ACC112 (cell line): ENCODE data around the gene GON4L.
"Not testable (repeated sequence)": the region's sequence is repeated elsewhere in the genome, so short reads cannot be mapped to it uniquely, and the experiment has no call there.

Source experiments
- H2AFZ ChIP-seq: fragments of 200-600 bp; sonication (generic); one replicate; pipeline ENCODE4 v1.6.0; 2017; ENCODE audit warnings: antibody characterized with exemption, low read length; ENCODE audit not compliant: unreplicated experiment
- H3K27ac ChIP-seq: fragments of 200-600 bp; sonication (generic); 2 replicates; pipeline ENCODE4 v1.5.1; 2014; ENCODE audit warnings: low read depth, mild to moderate bottlenecking, antibody characterized with exemption, low read length, moderate library complexity
- H3K27me3 ChIP-seq: fragments of 200-600 bp; sonication (generic); 2 replicates; pipeline ENCODE4 v1.6.1; 2014; ENCODE audit warnings: mild to moderate bottlenecking, antibody characterized with exemption, low read length, moderate library complexity, mixed read lengths; ENCODE audit not compliant: insufficient read depth
- H3K36me3 ChIP-seq: fragments of 200-600 bp; sonication (generic); 2 replicates; pipeline ENCODE4 v1.6.1; 2016; ENCODE audit warnings: mild to moderate bottlenecking, antibody characterized with exemption, low read length, moderate library complexity, mixed read lengths; ENCODE audit not compliant: insufficient read depth
- H3K4me1 ChIP-seq: fragments of 200-600 bp; sonication (generic); one replicate; pipeline ENCODE4 v1.6.1; 2016; ENCODE audit warnings: low read length, mixed read lengths; ENCODE audit not compliant: insufficient read depth, unreplicated experiment, control insufficient read depth
- H3K4me3 ChIP-seq: fragments of 200-600 bp; sonication (generic); 2 replicates; pipeline ENCODE4 v1.5.1; 2014; ENCODE audit warnings: mild to moderate bottlenecking, low read depth, low read length
- H3K79me2 ChIP-seq: fragments of 200-600 bp; sonication (generic); one replicate; pipeline ENCODE4 v1.6.0; 2016; ENCODE audit warnings: low read length; ENCODE audit not compliant: control insufficient read depth, unreplicated experiment, insufficient read depth

GON4L gene, protein sequence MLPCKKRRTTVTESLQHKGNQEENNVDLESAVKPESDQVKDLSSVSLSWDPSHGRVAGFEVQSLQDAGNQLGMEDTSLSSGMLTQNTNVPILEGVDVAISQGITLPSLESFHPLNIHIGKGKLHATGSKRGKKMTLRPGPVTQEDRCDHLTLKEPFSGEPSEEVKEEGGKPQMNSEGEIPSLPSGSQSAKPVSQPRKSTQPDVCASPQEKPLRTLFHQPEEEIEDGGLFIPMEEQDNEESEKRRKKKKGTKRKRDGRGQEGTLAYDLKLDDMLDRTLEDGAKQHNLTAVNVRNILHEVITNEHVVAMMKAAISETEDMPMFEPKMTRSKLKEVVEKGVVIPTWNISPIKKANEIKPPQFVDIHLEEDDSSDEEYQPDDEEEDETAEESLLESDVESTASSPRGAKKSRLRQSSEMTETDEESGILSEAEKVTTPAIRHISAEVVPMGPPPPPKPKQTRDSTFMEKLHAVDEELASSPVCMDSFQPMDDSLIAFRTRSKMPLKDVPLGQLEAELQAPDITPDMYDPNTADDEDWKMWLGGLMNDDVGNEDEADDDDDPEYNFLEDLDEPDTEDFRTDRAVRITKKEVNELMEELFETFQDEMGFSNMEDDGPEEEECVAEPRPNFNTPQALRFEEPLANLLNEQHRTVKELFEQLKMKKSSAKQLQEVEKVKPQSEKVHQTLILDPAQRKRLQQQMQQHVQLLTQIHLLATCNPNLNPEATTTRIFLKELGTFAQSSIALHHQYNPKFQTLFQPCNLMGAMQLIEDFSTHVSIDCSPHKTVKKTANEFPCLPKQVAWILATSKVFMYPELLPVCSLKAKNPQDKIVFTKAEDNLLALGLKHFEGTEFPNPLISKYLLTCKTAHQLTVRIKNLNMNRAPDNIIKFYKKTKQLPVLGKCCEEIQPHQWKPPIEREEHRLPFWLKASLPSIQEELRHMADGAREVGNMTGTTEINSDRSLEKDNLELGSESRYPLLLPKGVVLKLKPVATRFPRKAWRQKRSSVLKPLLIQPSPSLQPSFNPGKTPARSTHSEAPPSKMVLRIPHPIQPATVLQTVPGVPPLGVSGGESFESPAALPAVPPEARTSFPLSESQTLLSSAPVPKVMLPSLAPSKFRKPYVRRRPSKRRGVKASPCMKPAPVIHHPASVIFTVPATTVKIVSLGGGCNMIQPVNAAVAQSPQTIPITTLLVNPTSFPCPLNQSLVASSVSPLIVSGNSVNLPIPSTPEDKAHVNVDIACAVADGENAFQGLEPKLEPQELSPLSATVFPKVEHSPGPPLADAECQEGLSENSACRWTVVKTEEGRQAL (N-terminal part only)

DNA sequence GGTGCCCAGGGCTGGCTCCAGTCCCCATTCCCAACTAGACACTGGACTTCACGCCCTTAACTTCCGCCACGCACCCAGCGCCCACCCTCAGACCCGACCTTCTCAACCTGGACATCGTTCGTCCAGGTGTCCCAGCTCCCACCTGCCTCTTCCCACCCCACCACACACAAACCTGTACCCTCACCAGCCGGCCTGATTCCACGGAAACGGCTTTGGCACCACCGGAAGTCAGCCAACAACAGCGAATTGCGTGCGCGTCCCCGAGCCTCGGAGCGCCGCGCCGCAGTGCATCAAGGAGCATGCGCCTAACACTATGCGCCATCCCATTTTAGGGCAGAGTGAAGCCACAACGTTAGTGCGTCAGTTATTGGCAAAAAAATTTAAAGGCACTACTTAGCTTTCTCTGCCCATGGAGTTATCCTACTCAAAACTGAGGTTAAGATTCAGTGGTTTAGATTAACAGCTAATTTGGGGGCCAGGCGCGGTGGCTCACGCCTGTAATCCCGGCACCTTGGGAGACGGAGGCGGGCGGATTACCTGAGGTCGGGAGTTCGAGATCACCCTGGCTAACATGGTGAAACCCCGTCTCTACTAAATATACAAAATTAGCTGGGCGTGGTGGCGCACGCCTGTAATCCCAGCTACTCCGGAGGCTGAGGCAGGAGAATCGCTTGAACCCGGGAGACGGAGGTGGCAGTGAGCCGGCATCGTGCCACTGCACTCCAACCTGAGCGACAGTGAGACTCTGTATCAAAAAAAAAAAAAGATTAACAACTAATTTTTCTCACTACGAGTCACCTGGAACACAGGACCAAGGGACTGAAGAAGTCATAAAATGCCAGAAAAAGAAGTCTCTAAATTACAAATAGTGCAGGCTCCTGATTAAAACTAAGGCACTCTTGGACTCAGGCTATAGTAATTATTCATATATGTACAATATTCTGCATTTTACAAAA is at the start of gene GON4L:
Gene GON4L (minus strand): TSS at position 240 of the 956 bp plus-strand sequence. CDS start 3,434 bp downstream, outside the sequence.
- Histone ChIP-seq H2AFZ (peak within 1 kb of the TSS; percentile 88), H3K27ac (peak within 1 kb of the TSS; percentile 35; the same call in 1 of the 2 replicates), H3K36me3 (peaks cover 14% of the 10 kb centered on the region), H3K4me1 (peaks cover 23% of the 10 kb centered on the region), H3K27me3 (no peaks in the 10 kb centered on the region), H3K79me2 (peaks cover 49% of the 10 kb centered on the region), H3K4me3 (peak within 1 kb of the TSS; percentile 87)

GRCh38 chr1:155904261-155904660 is 47.2 kb upstream of the GON4L start:
- Histone ChIP-seq H3K27ac (no peak overlapping the region), H3K27me3 (no peaks in the 10 kb centered on the region), H3K36me3 (peaks cover 27% of the 10 kb centered on the region)

GRCh38 chr1:155900161-155900560 is 43.1 kb upstream of the GON4L start:
- Histone ChIP-seq H3K79me2 (peaks cover 4% of the 10 kb centered on the region), H3K36me3 (peaks cover 41% of the 10 kb centered on the region), H2AFZ (no peak overlapping the region), H3K27ac (no peak overlapping the region), H3K27me3 (no peaks in the 10 kb centered on the region), H3K4me3 (no peak overlapping the region), H3K4me1 (peaks cover 4% of the 10 kb centered on the region)

More at GRCh38 chr1:155904261-155904660, 47.2 kb upstream of the GON4L start:
- peaks cover 11% of the 10 kb centered on the region for H3K79me2 ChIP-seq
- H2AFZ ChIP-seq, result no peak overlapping the region
- H3K4me1 ChIP-seq, result no peaks in the 10 kb centered on the region
- no peak overlapping the region for H3K4me3 ChIP-seq

DNA sequence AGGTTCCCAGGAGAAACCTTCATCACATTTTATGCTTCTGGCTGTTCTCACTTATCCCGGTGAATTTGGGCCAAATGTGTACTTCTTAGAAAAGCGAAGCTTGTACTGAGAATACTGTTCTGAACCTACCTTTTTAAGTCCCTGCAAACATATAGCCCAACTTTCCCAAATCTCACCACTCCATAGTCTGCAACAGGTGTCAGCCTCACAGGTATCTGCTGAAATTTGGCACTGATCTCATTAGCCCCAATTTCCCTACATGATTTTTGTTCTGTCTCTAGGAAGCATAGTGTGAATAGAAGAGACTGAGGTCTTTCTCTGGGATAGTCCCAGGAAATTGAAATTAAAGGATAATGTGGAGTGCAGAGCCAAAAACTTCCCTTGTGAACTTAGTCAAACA is 42.7 kb upstream of the GON4L start:
- peaks cover 37% of the 10 kb centered on the region for H3K36me3 ChIP-seq
- no peaks in the 10 kb centered on the region for H3K79me2 ChIP-seq

GRCh38 chr1:155898888-155899287 is 41.9 kb upstream of the GON4L start:
- Histone ChIP-seq H3K36me3 (peaks cover 30% of the 10 kb centered on the region), H3K4me1 (peaks cover 7% of the 10 kb centered on the region), H2AFZ (no peak overlapping the region), H3K4me3 (no peak overlapping the region), H3K27me3 (no peaks in the 10 kb centered on the region), H3K27ac (0 out of 2 replicates have a peak overlapping the region, but pooled peaks have one; percentile 16), H3K79me2 (no peaks in the 10 kb centered on the region)

More for the DNA sequence above, 42.7 kb upstream of the GON4L start:
- peaks cover 4% of the 10 kb centered on the region for H3K4me1 ChIP-seq
- H3K27ac ChIP-seq, result no peak overlapping the region
- H3K27me3 ChIP-seq, result no peaks in the 10 kb centered on the region
- H2AFZ ChIP-seq, result no peak overlapping the region
- H3K4me3 ChIP-seq, result no peak overlapping the region

DNA sequence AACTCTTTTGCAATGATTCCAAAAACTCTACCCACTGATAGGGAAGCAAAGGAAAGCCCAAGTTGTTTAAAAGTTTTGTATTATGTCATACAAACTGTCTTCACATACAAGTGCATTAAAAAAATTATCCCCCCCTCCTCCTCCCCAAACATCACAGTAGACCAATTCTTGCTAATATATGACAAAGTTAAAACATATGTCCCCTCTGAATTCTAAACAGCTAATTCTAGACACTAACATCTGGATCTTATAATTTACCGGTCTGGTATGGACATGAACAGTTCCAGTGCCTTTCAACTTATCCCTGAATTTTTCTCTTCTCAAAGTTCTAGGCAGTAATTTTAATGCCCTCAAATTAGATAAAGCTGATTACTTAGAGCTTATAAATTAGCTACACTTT is 40.7 kb upstream of the GON4L start:
- no peak overlapping the region for H3K4me3 ChIP-seq
- H2AFZ ChIP-seq, result no peak overlapping the region
- H3K79me2 ChIP-seq, result no peaks in the 10 kb centered on the region
- H3K4me1 ChIP-seq, result peaks cover 18% of the 10 kb centered on the region
- H3K36me3 ChIP-seq, result peaks cover 27% of the 10 kb centered on the region
- H3K27ac ChIP-seq, result no peak overlapping the region
- no peaks in the 10 kb centered on the region for H3K27me3 ChIP-seq

DNA sequence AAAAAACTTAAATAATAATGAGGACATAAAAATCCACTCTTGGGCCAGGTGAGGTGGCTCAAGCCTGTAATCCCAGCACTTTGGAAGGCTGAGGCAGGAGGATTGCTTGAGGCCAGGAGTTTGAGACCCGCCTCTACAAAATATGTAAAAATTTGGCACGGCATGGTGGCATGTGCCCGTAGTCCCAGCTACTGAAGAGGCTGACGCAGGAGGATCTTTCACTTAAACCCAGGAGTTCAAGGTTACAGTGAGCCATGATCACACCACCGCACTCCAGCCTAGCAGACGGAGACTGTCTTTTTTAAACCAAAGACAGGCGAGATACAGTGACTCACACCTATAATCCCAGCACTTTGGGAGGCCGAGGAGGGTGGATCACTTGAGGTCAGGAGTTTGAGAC is 39.5 kb upstream of the GON4L start:
- H3K4me3 ChIP-seq, H3K79me2 ChIP-seq, H3K27me3 ChIP-seq, H2AFZ ChIP-seq, H3K27ac ChIP-seq: not testable (repeated sequence)
- Histone ChIP-seq H3K36me3 (peaks cover 27% of the 10 kb centered on the region), H3K4me1 (peaks cover 25% of the 10 kb centered on the region)

- Histone ChIP-seq H3K27ac (0 out of 2 replicates have a peak overlapping the region, but pooled peaks have one; percentile 16), H3K4me1 (peaks cover 25% of the 10 kb centered on the region), H3K36me3 (peaks cover 27% of the 10 kb centered on the region)
- not testable (repeated sequence) for H2AFZ ChIP-seq, H3K27me3 ChIP-seq, H3K79me2 ChIP-seq, H3K4me3 ChIP-seq
These were observed 38.6 kb upstream of the GON4L start for GRCh38 chr1:155895617-155896016.

GRCh38 chr1:155893389-155894142 is 36.6 kb upstream of the GON4L start:
- Histone ChIP-seq H3K27me3 (no peaks in the 10 kb centered on the region), H3K27ac (peak overlapping the region; percentile 98), H3K36me3 (peaks cover 9% of the 10 kb centered on the region), H2AFZ (no peak overlapping the region), H3K79me2 (no peaks in the 10 kb centered on the region), H3K4me1 (peaks cover 38% of the 10 kb centered on the region), H3K4me3 (peak overlapping the region; percentile 45)
